Ascending aorta (tissue), 2 donors: Measurements from ENCODE around the gene ARHGEF4. TPM values are rescaled to one million over a fixed set of nuclear protein-coding genes. Genes with fewer than 3 reads are reported as not detected.

Source experiments
- DNase-seq, 2 donors: peaks; one replicate each; pipeline ENCODE4 v3.0.0-alpha.2; 2019; ENCODE audit warnings: low spot score in 2 of 2
- H3K27ac ChIP-seq, 2 donors: fragments of 200-600 bp; sonication (generic); one replicate each; pipeline ENCODE4 v1.5.1; 2016 to 2017; ENCODE audit warnings: mild to moderate bottlenecking in 1 of 2
- H3K27me3 ChIP-seq: fragments of 200-600 bp; sonication (generic); one replicate; pipeline ENCODE4 v1.5.1; 2017
- H3K36me3 ChIP-seq, 2 donors: fragments of 200-600 bp; sonication (generic); one replicate each; pipeline ENCODE4 v1.5.1; 2016
- H3K4me1 ChIP-seq, 2 donors: fragments of 200-600 bp; sonication (generic); one replicate each; pipeline ENCODE4 v1.5.1; 2016 to 2017; ENCODE audit warnings: mild to moderate bottlenecking in 1 of 2
- H3K4me3 ChIP-seq, 2 donors: fragments of 200-600 bp; sonication (generic); one replicate each; pipeline ENCODE4 v1.5.1; 2016 to 2017; ENCODE audit warnings: mild to moderate bottlenecking in 1 of 2
- H3K9me3 ChIP-seq, 2 donors: fragments of 200-600 bp; sonication (generic); one replicate each; pipeline ENCODE4 v1.5.1; 2016
- intact Hi-C: fragments of 100-400 bp; cut with DNase I; formaldehyde crosslinking; loops from one replicate; pipeline ENCODE4 v1.15.1; 2023
- total RNA-seq: library from RNA; depleted of rRNA; stranded (reverse); fragments of >200 nt; gene quantifications from one replicate; pipeline ENCODE4 v1.1.0, GENCODE V29; 2016
- TF ChIP-seq, protein P1 (sequence below), 3 experiments: fragments of 200-600 bp in 2 of 3; fragments of 450-650 bp in 1 of 3; sonication (generic) in 2 of 3; IDR thresholded peaks; one replicate each; pipeline ENCODE4 v1.5.1; 2016 to 2019; ENCODE audit warnings: antibody characterized with exemption in 3 of 3, mild to moderate bottlenecking in 1 of 3, moderate library complexity in 1 of 3

The ARHGEF4 gene
- total RNA-seq, 1 donor from 2014 or later = 9.6 TPM

DNA sequence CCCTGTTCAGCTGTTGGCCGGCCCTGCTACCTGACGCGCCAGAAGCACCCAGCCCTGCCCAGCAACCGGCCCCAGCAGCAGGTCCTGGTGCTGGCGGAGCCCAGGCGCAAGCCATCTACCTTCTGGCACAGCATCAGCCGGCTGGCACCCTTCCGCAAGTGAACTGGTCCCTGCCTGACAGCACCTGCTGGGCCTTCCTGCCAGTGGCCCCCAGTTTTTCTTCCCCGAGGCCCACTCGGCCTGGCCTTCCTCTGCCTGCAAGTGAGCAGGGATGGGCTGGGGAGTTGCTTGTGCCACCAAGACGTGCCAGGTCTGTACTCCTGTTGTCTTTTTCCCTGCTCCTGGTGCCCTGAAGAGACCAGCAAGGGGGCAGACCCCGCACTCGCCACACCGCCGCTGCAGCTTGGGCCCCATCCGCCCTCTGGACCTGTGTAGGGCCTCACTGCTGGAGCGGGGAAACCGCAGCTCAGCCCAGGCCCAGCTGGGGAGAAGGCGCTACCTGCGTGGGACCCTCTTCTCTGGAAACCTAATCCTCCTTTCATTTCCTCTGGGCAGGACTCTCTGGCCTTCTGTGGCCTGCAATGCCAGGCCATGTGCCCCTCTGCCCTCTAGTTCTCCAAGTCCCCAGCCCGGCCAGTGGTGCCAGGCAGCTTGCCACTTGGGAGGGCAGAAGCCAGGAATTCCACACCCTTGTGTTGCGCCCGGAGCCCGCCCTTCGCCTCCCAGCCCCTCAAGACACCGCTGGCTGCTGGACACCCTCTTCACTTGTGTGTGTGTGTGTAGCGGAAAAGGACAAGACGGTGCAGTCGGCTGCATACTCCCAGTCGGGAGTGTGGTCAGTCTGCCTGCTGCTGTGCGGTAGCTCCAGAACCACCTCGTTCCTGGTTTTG, 209.6 kb downstream of the ARHGEF4 start:
- TF ChIP-seq, protein P1, sequence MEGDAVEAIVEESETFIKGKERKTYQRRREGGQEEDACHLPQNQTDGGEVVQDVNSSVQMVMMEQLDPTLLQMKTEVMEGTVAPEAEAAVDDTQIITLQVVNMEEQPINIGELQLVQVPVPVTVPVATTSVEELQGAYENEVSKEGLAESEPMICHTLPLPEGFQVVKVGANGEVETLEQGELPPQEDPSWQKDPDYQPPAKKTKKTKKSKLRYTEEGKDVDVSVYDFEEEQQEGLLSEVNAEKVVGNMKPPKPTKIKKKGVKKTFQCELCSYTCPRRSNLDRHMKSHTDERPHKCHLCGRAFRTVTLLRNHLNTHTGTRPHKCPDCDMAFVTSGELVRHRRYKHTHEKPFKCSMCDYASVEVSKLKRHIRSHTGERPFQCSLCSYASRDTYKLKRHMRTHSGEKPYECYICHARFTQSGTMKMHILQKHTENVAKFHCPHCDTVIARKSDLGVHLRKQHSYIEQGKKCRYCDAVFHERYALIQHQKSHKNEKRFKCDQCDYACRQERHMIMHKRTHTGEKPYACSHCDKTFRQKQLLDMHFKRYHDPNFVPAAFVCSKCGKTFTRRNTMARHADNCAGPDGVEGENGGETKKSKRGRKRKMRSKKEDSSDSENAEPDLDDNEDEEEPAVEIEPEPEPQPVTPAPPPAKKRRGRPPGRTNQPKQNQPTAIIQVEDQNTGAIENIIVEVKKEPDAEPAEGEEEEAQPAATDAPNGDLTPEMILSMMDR (IDR thresholded peaks at IDR 0.05) = no peak
- Histone ChIP-seq H3K9me3 (no peaks in the 10 kb centered on the region), H3K27me3 (no peaks in the 10 kb centered on the region), H3K27ac (no peak overlapping the region), H3K4me1 (no peaks in the 10 kb centered on the region), H3K4me3 (no peak overlapping the region), H3K36me3 (peaks cover 21 to 44% of the 10 kb centered on the region in 2 donors)
- intact Hi-C loops = no loop called here
- peak in 1 of 2 donors; percentile 55 for DNase-seq

- DNase-seq = peak in 1 of 2 donors; percentile 38
- Histone ChIP-seq H3K9me3 (no peaks in the 10 kb centered on the region), H3K36me3 (peaks cover 29 to 52% of the 10 kb centered on the region in 2 donors), H3K27ac (no peak overlapping the region), H3K4me3 (no peak overlapping the region), H3K4me1 (no peaks in the 10 kb centered on the region), H3K27me3 (no peaks in the 10 kb centered on the region)
- TF ChIP-seq, protein P1 (IDR thresholded peaks at IDR 0.05) = no peak
- intact Hi-C loops = no loop called here
Measured at GRCh38 chr2:131046918-131047652, 210.4 kb downstream of the ARHGEF4 start.

GRCh38 chr2:131047920-131048560, 211.3 kb downstream of the ARHGEF4 start:
- no peaks in the 10 kb centered on the region for H3K4me1 ChIP-seq
- no peaks in the 10 kb centered on the region for H3K27me3 ChIP-seq
- H3K9me3 ChIP-seq = no peaks in the 10 kb centered on the region
- H3K36me3 ChIP-seq = peaks cover 38 to 62% of the 10 kb centered on the region in 2 donors
- intact Hi-C loops = no loop called here
- H3K4me3 ChIP-seq = no peak overlapping the region
- TF ChIP-seq, protein P1 (IDR thresholded peaks at IDR 0.05) = no peak
- no peak overlapping the region for H3K27ac ChIP-seq
- peak in 1 of 2 donors; percentile 54 for DNase-seq

GRCh38 chr2:131048641-131049040, 211.9 kb downstream of the ARHGEF4 start:
- TF ChIP-seq, protein P1 (IDR thresholded peaks at IDR 0.05) = no peak
- H3K27me3 ChIP-seq = no peaks in the 10 kb centered on the region
- no peaks in the 10 kb centered on the region for H3K4me1 ChIP-seq
- H3K4me3 ChIP-seq = no peak overlapping the region
- H3K27ac ChIP-seq = no peak overlapping the region
- DNase-seq = peak in 1 of 2 donors; percentile 40
- H3K9me3 ChIP-seq = no peaks in the 10 kb centered on the region
- intact Hi-C loops = no loop called here
- H3K36me3 ChIP-seq = peaks cover 44 to 68% of the 10 kb centered on the region in 2 donors

- Histone ChIP-seq H3K9me3 (no peaks in the 10 kb centered on the region), H3K4me1 (no peaks in the 10 kb centered on the region), H3K4me3 (no peak overlapping the region), H3K27me3 (no peaks in the 10 kb centered on the region), H3K36me3 (peaks cover 50 to 73% of the 10 kb centered on the region in 2 donors), H3K27ac (no peak overlapping the region)
- intact Hi-C loops = no loop called here
- DNase-seq = peak in 1 of 2 donors; percentile 40
- TF ChIP-seq, protein P1 (IDR thresholded peaks at IDR 0.05) = no peak
Measured at GRCh38 chr2:131049150-131049718, 212.5 kb downstream of the ARHGEF4 start.
